A673 (cell line): ENCODE data around the gene PXT1. TPM values are rescaled to one million over a fixed set of nuclear protein-coding genes. Genes with fewer than 3 reads are reported as not detected.
A peak's percentile ranks its signal among the peaks of the same experiment; 100 is the strongest.

Experiments
- BruUV-seq: library from RNA; stranded (reverse); fragments of 400-500 nt; replicated peaks from 2 replicates; lab custom pipeline; 2021; lab: Mats Ljungman, UMichigan
- CTCF ChIA-PET: fragments of 300-600 bp; sonication (Branson Sonifier 250); formaldehyde crosslinking; loops from one replicate; lab custom pipeline; 2022; ENCODE audit warnings: antibody characterized with exemption; lab: Charles Lee
- POLR2A ChIA-PET: fragments of 300-600 bp; sonication (Branson Sonifier 250); formaldehyde crosslinking; loops from one replicate; lab custom pipeline; 2022; ENCODE audit warnings: antibody characterized with exemption; ENCODE audit not compliant: low non-redundant PET; lab: Charles Lee
- DNase-seq: peaks from one replicate; pipeline ENCODE4 v3.0.0-alpha.2; 2015; ENCODE audit warnings: low spot score
- H3K27ac ChIP-seq: fragments of 200-600 bp; sonication (generic); 2 replicates; pipeline ENCODE4 v1.5.1; 2016; ENCODE audit warnings: mixed run types, low read depth, mild to moderate bottlenecking, mixed read lengths, antibody characterized with exemption, low read length; ENCODE audit not compliant: poor library complexity, severe bottlenecking
- H3K27me3 ChIP-seq: fragments of 200-600 bp; sonication (generic); replicated peaks from 2 replicates; pipeline ENCODE4 v1.6.1; 2017; ENCODE audit warnings: mixed run types, low read depth, mild to moderate bottlenecking, mixed read lengths, antibody characterized with exemption, low read length; ENCODE audit not compliant: insufficient read depth, poor library complexity
- H3K36me3 ChIP-seq: fragments of 200-600 bp; sonication (generic); 2 replicates; pipeline ENCODE4 v1.6.1; 2016; ENCODE audit warnings: mixed run types, mild to moderate bottlenecking, mixed read lengths, antibody characterized with exemption, low read length; ENCODE audit not compliant: insufficient read depth, poor library complexity, severe bottlenecking
- H3K4me1 ChIP-seq: fragments of 200-600 bp; sonication (generic); 2 replicates; pipeline ENCODE4 v1.6.1; 2017; ENCODE audit warnings: mixed run types, mild to moderate bottlenecking, mixed read lengths, antibody characterized with exemption, low read length; ENCODE audit not compliant: insufficient read depth, poor library complexity, severe bottlenecking
- H3K4me3 ChIP-seq: fragments of 200-600 bp; sonication (generic); 2 replicates; pipeline ENCODE4 v1.5.1; 2016; ENCODE audit warnings: low read depth, mixed run types, mild to moderate bottlenecking, mixed read lengths, low read length; ENCODE audit not compliant: poor library complexity, severe bottlenecking
- H3K9me3 ChIP-seq: fragments of 200-600 bp; sonication (generic); 2 replicates; pipeline ENCODE4 v1.6.1; 2016; ENCODE audit warnings: mixed run types, low read depth, mild to moderate bottlenecking, mixed read lengths, antibody characterized with exemption, low read length; ENCODE audit not compliant: poor library complexity, severe bottlenecking
- CTCF ChIP-seq: fragments of 300-800, 200-600 bp; sonication (generic); conservative IDR thresholded peaks from 2 replicates; pipeline ENCODE4 v1.5.1; 2017; ENCODE audit warnings: low read depth, mild to moderate bottlenecking, antibody characterized with exemption, low read length, moderate library complexity, mixed read lengths
- EZH2 ChIP-seq: fragments of 200-600 bp; sonication (generic); IDR thresholded peaks from 2 replicates; pipeline ENCODE4 v1.6.1; 2017; ENCODE audit warnings: borderline replicate concordance, low read depth, mild to moderate bottlenecking, mixed read lengths, antibody characterized with exemption, low read length; ENCODE audit not compliant: poor library complexity, severe bottlenecking
- intact Hi-C: fragments of 100-400 bp; cut with micrococcal nuclease; formaldehyde crosslinking; loops from one replicate; pipeline ENCODE4 v1.10.0; 2022; ENCODE audit not compliant: unreplicated experiment
- total RNA-seq: library from RNA; stranded (reverse); gene quantifications from 2 replicates; pipeline ENCODE4 v1.2.3, GENCODE V29; 2021

Gene PXT1
- total RNA-seq, 1 experiment from 2014 or later: 0.21 TPM

GRCh38 chr6:36361071-36361470 lies 81.6 kb downstream of the PXT1 start:
- H3K27ac ChIP-seq: no peak overlapping the region
- no TSS peak for BruUV-seq
- ChIA-PET CTCF (interaction anchor here (1.6 to 2.5 kb wide), 2 partner anchors 20 to 58 kb away, joined by 3 to 10 read pairs; no protein-coding TSS in a partner anchor), POLR2A (no interaction called here)
- no peak for DNase-seq
- no peak for TF ChIP-seq EZH2
- no peak for TF ChIP-seq CTCF
- H3K4me3 ChIP-seq: no peak overlapping the region
- H3K36me3 ChIP-seq: no peaks in the 10 kb centered on the region
- no peaks in the 10 kb centered on the region for H3K4me1 ChIP-seq
- no peaks in the 10 kb centered on the region for H3K9me3 ChIP-seq
- intact Hi-C loops: loop anchor here (2.0 kb wide), 2 partner anchors 20 to 238 kb away; no protein-coding TSS in a partner anchor
- H3K27me3 ChIP-seq: no peaks in the 10 kb centered on the region

- POLR2A ChIA-PET: interaction anchor here (0.6 kb wide), 1 partner anchor 14 kb away, joined by 4 read pairs; no protein-coding TSS in a partner anchor
- CTCF ChIA-PET: interaction anchor here (0.6 to 2.5 kb wide), 3 partner anchors 19 to 230 kb away, joined by 6 to 14 read pairs (median 10); partner anchors contain the start of gene MAPK13
- TF ChIP-seq EZH2 (no peak), CTCF (peak; percentile 85)
- Histone ChIP-seq H3K9me3 (no peaks in the 10 kb centered on the region), H3K4me1 (no peaks in the 10 kb centered on the region), H3K36me3 (no peaks in the 10 kb centered on the region), H3K4me3 (no peak overlapping the region), H3K27me3 (no peaks in the 10 kb centered on the region), H3K27ac (no peak overlapping the region)
- DNase-seq: peak; percentile 87
- BruUV-seq: no TSS peak
- intact Hi-C loops: loop anchor here (1.0 to 2.0 kb wide), 3 partner anchors 20 to 238 kb away; no protein-coding TSS in a partner anchor
These were observed 82.2 kb downstream of the PXT1 start for GRCh38 chr6:36360241-36361054.

- H3K4me3 ChIP-seq: no peak overlapping the region
- no peaks in the 10 kb centered on the region for H3K27me3 ChIP-seq
- no peak for TF ChIP-seq EZH2
- no peak for TF ChIP-seq CTCF
- DNase-seq: no peak
- POLR2A ChIA-PET: no interaction called here
- BruUV-seq: no TSS peak
- H3K27ac ChIP-seq: no peak overlapping the region
- CTCF ChIA-PET: interaction anchor here (0.5 to 2.4 kb wide), 3 partner anchors 17 to 198 kb away, joined by 5 to 14 read pairs (median 7); no protein-coding TSS in a partner anchor
- intact Hi-C loops: no loop called here
- H3K4me1 ChIP-seq: no peaks in the 10 kb centered on the region
- no peaks in the 10 kb centered on the region for H3K36me3 ChIP-seq
- peaks cover 7% of the 10 kb centered on the region for H3K9me3 ChIP-seq
These were observed 84.3 kb downstream of the PXT1 start for GRCh38 chr6:36358226-36358915.
